ENCODE results near the gene C1QTNF6. TPM values are rescaled to one million over a fixed set of nuclear protein-coding genes. Genes with fewer than 3 reads are reported as not detected.

Gene C1QTNF6
- total and polyA plus RNA-seq, 10 of the 15 experiments (the other 5 are each of a cell fraction or from before 2014, with no cell fraction given) = 0.16 to 4.1 (median 1.3) TPM

DNA sequence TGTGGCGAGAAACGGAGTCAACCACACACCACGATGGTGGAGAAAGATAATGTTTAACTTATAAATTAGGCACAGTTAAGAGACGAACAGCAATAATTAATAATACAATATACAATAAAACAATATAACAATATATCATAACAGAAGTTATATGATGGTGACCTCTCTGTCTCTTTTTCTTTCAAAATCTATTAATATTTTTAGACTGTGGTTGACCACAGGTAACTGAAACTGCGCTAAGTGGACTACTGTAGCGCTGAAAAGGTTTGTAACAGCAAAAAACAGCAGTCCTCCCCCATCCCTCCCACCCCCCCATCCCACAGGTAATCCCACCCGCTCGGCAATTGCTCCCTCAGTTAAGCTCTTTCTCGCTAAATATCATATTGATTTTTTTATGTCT, 27.8 kb upstream of the C1QTNF6 start:
- H3K9ac ChIP-seq (ENCODE audit: control insufficient read depth, insufficient read depth, low read length) = no peak overlapping the region
- RAD21 ChIA-PET (ENCODE audit: unreplicated experiment) = interaction anchor here (2.6 to 11.8 kb wide), 6 partner anchors 14 to 53 kb away, joined by 5 to 196 read pairs (median 34); partner anchors contain the start of gene RAC2
- no peaks in the 10 kb centered on the region for H3K27me3 ChIP-seq (replicated peaks in 1 of 2; ENCODE audit: control insufficient read depth in 2 of 2, insufficient read depth in 2 of 2, low read length in 1 of 2)
- WGBS (ENCODE audit: insufficient coverage, insufficient replicate concordance, low lambda C conversion rate, missing lambda C conversion rate) = 9% methylated on average over 9 of the region's 9 CpGs
- H2AFZ ChIP-seq (ENCODE audit: control insufficient read depth, low read depth, low read length) = no peak overlapping the region
- peak overlapping the region; percentile 60; the same call in 1 of the 2 replicates for H3K27ac ChIP-seq (ENCODE audit: control insufficient read depth, insufficient read depth)
- no TSS peak for BruUV-seq (replicated peaks)
- in situ Hi-C loops (cut with MboI) = loop anchor here (25.0 kb wide), 1 partner anchor 1829 kb away; the partner anchor contains the start of gene HMOX1
- intact Hi-C loops (cut with micrococcal nuclease; ENCODE audit: unreplicated experiment) = loop anchor here (1.0 kb wide), 1 partner anchor 42 kb away; no protein-coding TSS in a partner anchor
- SMC1A ChIA-PET (ENCODE audit: uncharacterized antibody, unreplicated experiment) = interaction anchor here (0.6 to 6.7 kb wide), 13 partner anchors 10 to 238 kb away, joined by 3 to 109 read pairs (median 3); partner anchors contain the start of gene RAC2
- H3K4me2 ChIP-seq (ENCODE audit: control insufficient read depth, insufficient read depth) = peak overlapping the region; percentile 82
- POLR2A ChIA-PET = interaction anchor here (0.8 to 11.6 kb wide), 7 partner anchors 9 to 44 kb away, joined by 3 to 246 read pairs (median 9); partner anchors contain the start of gene RAC2
- H3K9me3 ChIP-seq (replicated peaks; ENCODE audit: control insufficient read depth, insufficient read depth, low read length) = no peaks in the 10 kb centered on the region; the same call in 2 of the 3 replicates
- CTCF ChIA-PET = interaction anchor here (0.6 to 8.1 kb wide), 14 partner anchors 9 to 242 kb away, joined by 3 to 111 read pairs (median 5); partner anchors contain the start of genes IL2RB and RAC2
- peak overlapping the region; percentile 62; the same call in 1 of the 2 replicates for H3K4me3 ChIP-seq
- peaks cover 45% of the 10 kb centered on the region for H3K4me1 ChIP-seq (ENCODE audit: control insufficient read depth, insufficient read depth, low read length)
- DNase-seq (ENCODE audit: low read depth, low spot score) (no peak), ATAC-seq (no peak), FAIRE-seq (peak; percentile 13)
- TF ChIP-seq RUNX3 (IDR thresholded peaks at IDR 0.05; ENCODE audit: low read length) = peak; percentile 92
- no peak for TF ChIP-seq POLR2A (IDR thresholded peaks at IDR 0.05; ENCODE audit: low read depth, low read length)
- TF ChIP-seq, protein P1, sequence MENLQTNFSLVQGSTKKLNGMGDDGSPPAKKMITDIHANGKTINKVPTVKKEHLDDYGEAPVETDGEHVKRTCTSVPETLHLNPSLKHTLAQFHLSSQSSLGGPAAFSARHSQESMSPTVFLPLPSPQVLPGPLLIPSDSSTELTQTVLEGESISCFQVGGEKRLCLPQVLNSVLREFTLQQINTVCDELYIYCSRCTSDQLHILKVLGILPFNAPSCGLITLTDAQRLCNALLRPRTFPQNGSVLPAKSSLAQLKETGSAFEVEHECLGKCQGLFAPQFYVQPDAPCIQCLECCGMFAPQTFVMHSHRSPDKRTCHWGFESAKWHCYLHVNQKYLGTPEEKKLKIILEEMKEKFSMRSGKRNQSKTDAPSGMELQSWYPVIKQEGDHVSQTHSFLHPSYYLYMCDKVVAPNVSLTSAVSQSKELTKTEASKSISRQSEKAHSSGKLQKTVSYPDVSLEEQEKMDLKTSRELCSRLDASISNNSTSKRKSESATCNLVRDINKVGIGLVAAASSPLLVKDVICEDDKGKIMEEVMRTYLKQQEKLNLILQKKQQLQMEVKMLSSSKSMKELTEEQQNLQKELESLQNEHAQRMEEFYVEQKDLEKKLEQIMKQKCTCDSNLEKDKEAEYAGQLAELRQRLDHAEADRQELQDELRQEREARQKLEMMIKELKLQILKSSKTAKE (IDR thresholded peaks at IDR 0.05; ENCODE audit: low read depth, poor library complexity, severe bottlenecking) = peak; percentile 37
- TF ChIP-seq, protein P2, sequence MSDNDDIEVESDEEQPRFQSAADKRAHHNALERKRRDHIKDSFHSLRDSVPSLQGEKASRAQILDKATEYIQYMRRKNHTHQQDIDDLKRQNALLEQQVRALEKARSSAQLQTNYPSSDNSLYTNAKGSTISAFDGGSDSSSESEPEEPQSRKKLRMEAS (IDR thresholded peaks at IDR 0.05; ENCODE audit: low read depth, low read length) = no peak
- peak; percentile 64; the same call in 1 of the 2 replicates for TF ChIP-seq CBFB (IDR thresholded peaks at IDR 0.05; ENCODE audit: low read depth)
- TF ChIP-seq NR2F1 (conservative IDR thresholded peaks at IDR 0.05) = peak; percentile 78
- 0 out of 2 replicates have a peak, but pooled peaks have one; percentile 34 for TF ChIP-seq BCL11A (IDR thresholded peaks at IDR 0.05; ENCODE audit: low read depth, low read length)
- TF ChIP-seq MEF2B (IDR thresholded peaks at IDR 0.05; ENCODE audit: partially characterized antibody, poor library complexity, severe bottlenecking) = peak; percentile 39
- peak; percentile 8 to 50; a peak in 1 of 4 replicates for TF ChIP-seq EP300 (IDR thresholded peaks at IDR 0.05; ENCODE audit: borderline replicate concordance in 1 of 2, control insufficient read depth in 1 of 2, low read depth in 2 of 2, low read length in 2 of 2)
- peak; percentile 89 for TF ChIP-seq MEF2A (IDR thresholded peaks at IDR 0.05; ENCODE audit: insufficient read depth, low read depth, low read length)
- TF ChIP-seq MTA2 (IDR thresholded peaks at IDR 0.05; ENCODE audit: low read depth) = peak; percentile 33; the same call in 1 of the 2 replicates
- no peak for TF ChIP-seq POLR2AphosphoS2 (IDR thresholded peaks at IDR 0.05; ENCODE audit: low read depth, low read length)
- peak; percentile 65; the same call in 1 of the 2 replicates for TF ChIP-seq TBL1XR1 (IDR thresholded peaks at IDR 0.05; ENCODE audit: low read depth, low read length)
- TF ChIP-seq ASH2L (IDR thresholded peaks at IDR 0.05; ENCODE audit: borderline replicate concordance, low read depth) = no peak
- H4K20me1 ChIP-seq (ENCODE audit: control insufficient read depth, insufficient read depth) = no peaks in the 10 kb centered on the region
- peaks cover 18% of the 10 kb centered on the region for H3K79me2 ChIP-seq (ENCODE audit: control insufficient read depth, insufficient read depth, low read length)
- no peaks in the 10 kb centered on the region; a peak in 1 of 4 replicates for H3K36me3 ChIP-seq (ENCODE audit: control insufficient read depth in 2 of 2, insufficient read depth in 2 of 2, low read length in 1 of 2)

All from GM12878 (cell line).